GM12878 (cell line): ENCODE data around the gene SLC52A3. TPM values are rescaled to one million over a fixed set of nuclear protein-coding genes. Genes with fewer than 3 reads are reported as not detected.

Experiments
- ATAC-seq: fragments of 200-7000 bp; cut with Tn5 transposase; 3 replicates; pipeline ENCODE4 v1.9.1; 2020; ENCODE audit warnings: mild to moderate bottlenecking, moderate library complexity
- BruUV-seq: library from RNA; stranded (reverse); fragments of 400-500 nt; replicated peaks from 2 replicates; lab custom pipeline; 2021; lab: Mats Ljungman, UMichigan
- CTCF ChIA-PET: fragments of 300-600 bp; sonication (Branson Sonifier 250); formaldehyde crosslinking; extraction: SDS; loops from one replicate; lab custom pipeline; 2021; ENCODE audit warnings: inconsistent platforms; lab: Yijun Ruan, JAX
- POLR2A ChIA-PET: fragments of 350-600 bp; formaldehyde crosslinking; extraction: SDS; loops from one replicate; lab custom pipeline; 2021; ENCODE audit warnings: inconsistent platforms; lab: Charles Lee
- RAD21 ChIA-PET: fragments of 300-600 bp; sonication (Branson Sonifier 250); formaldehyde crosslinking; loops from one replicate; lab custom pipeline; 2023; ENCODE audit warnings: antibody characterized with exemption; ENCODE audit not compliant: unreplicated experiment; lab: Charles Lee
- SMC1A ChIA-PET: fragments of 300-600 bp; sonication (Branson Sonifier 250); formaldehyde crosslinking; loops from one replicate; lab custom pipeline; 2023; ENCODE audit not compliant: unreplicated experiment, uncharacterized antibody; lab: Charles Lee
- DNase-seq: peaks from one replicate; pipeline ENCODE4 v3.0.0-alpha.2; 2011; ENCODE audit warnings: low read depth, low spot score
- FAIRE-seq: peaks from 3 replicates; lab custom pipeline; 2011; peaks lifted over from hg19 to GRCh38; lab: Jason Lieb, UNC
- H2AFZ ChIP-seq: 2 replicates; pipeline ENCODE4 v1.6.0; 2011; ENCODE audit warnings: low read depth, low read length, control low read depth; ENCODE audit not compliant: control insufficient read depth
- H3K27ac ChIP-seq: 2 replicates; pipeline ENCODE4 v1.5.1; 2011; ENCODE audit warnings: control low read depth; ENCODE audit not compliant: control insufficient read depth, insufficient read depth
- H3K27me3 ChIP-seq, 2 experiments: replicated peaks in 1 of 2; 2 replicates each; pipeline versions ENCODE4 v1.6.0 to v1.6.1; 2011; ENCODE audit warnings: low read length in 1 of 2; ENCODE audit not compliant: control insufficient read depth in 2 of 2, insufficient read depth in 2 of 2
- H3K36me3 ChIP-seq, 2 experiments: 2 replicates each; pipeline ENCODE4 v1.5.1; 2011; ENCODE audit warnings: low read length in 1 of 2; ENCODE audit not compliant: control insufficient read depth in 2 of 2, insufficient read depth in 2 of 2
- H3K4me1 ChIP-seq: 2 replicates; pipeline ENCODE4 v1.6.1; 2011; ENCODE audit warnings: mild to moderate bottlenecking, low read length, moderate library complexity, mixed read lengths; ENCODE audit not compliant: control insufficient read depth, insufficient read depth
- H3K4me2 ChIP-seq: 2 replicates; pipeline ENCODE4 v1.6.0; 2011; ENCODE audit warnings: control low read depth; ENCODE audit not compliant: control insufficient read depth, insufficient read depth
- H3K4me3 ChIP-seq: fragments of 200-600 bp; sonication (generic); 2 replicates; pipeline ENCODE4 v1.5.1; 2016
- H3K79me2 ChIP-seq: 2 replicates; pipeline ENCODE4 v1.6.0; 2011; ENCODE audit warnings: low read length; ENCODE audit not compliant: control insufficient read depth, insufficient read depth
- H3K9ac ChIP-seq: 2 replicates; pipeline ENCODE4 v1.8.0; 2011; ENCODE audit warnings: low read length, control low read depth, mixed read lengths; ENCODE audit not compliant: control insufficient read depth, insufficient read depth
- H3K9me3 ChIP-seq: replicated peaks from 3 replicates; pipeline ENCODE4 v1.5.1; 2011; ENCODE audit warnings: mild to moderate bottlenecking, low read length; ENCODE audit not compliant: control insufficient read depth, insufficient read depth
- H4K20me1 ChIP-seq: 2 replicates; pipeline ENCODE4 v1.6.0; 2011; ENCODE audit not compliant: control insufficient read depth, insufficient read depth
- BCLAF1 ChIP-seq: fragments of 450-650 bp; IDR thresholded peaks from 2 replicates; pipeline ENCODE4 v1.6.1; 2017; ENCODE audit warnings: antibody characterized with exemption, mild to moderate bottlenecking, moderate library complexity
- BRCA1 ChIP-seq: IDR thresholded peaks from 2 replicates; pipeline ENCODE4 v1.6.1; 2011; ENCODE audit warnings: low read depth, low read length, improper control_type of control experiment
- CHD1 ChIP-seq: IDR thresholded peaks from 2 replicates; pipeline ENCODE4 v1.6.1; 2012; ENCODE audit warnings: low read depth, low read length, improper control_type of control experiment
- FOS ChIP-seq: IDR thresholded peaks from 3 replicates; pipeline ENCODE4 v1.6.1; 2011; ENCODE audit warnings: borderline replicate concordance; ENCODE audit not compliant: insufficient read length; ENCODE audit errors: extremely low read depth
- KLF5 ChIP-seq: fragments of 450-650 bp; IDR thresholded peaks from 2 replicates; pipeline ENCODE4 v1.6.1; 2014; ENCODE audit warnings: mild to moderate bottlenecking; ENCODE audit not compliant: partially characterized antibody
- PBX3 ChIP-seq: IDR thresholded peaks from 2 replicates; pipeline ENCODE4 v1.6.1; 2011; ENCODE audit warnings: mild to moderate bottlenecking, low read depth, low read length, moderate library complexity; ENCODE audit not compliant: insufficient replicate concordance
- POU2F2 ChIP-seq: IDR thresholded peaks from 3 replicates; pipeline ENCODE4 v1.6.1; 2011; ENCODE audit warnings: low read depth, mild to moderate bottlenecking, low read length, borderline replicate concordance
- RAD51 ChIP-seq: fragments of 450-650 bp; IDR thresholded peaks from 2 replicates; pipeline ENCODE4 v1.6.1; 2016; ENCODE audit warnings: moderate library complexity, mild to moderate bottlenecking, inconsistent platforms
- SMAD5 ChIP-seq: IDR thresholded peaks from 2 replicates; pipeline ENCODE4 v1.6.1; 2016; ENCODE audit warnings: antibody characterized with exemption, low read depth
- SMARCA5 ChIP-seq: fragments of 450-650 bp; IDR thresholded peaks from 2 replicates; pipeline ENCODE4 v1.6.1; 2017; ENCODE audit warnings: mild to moderate bottlenecking
- SREBF1 ChIP-seq: IDR thresholded peaks from 2 replicates; pipeline ENCODE4 v1.6.1; 2012; ENCODE audit warnings: mild to moderate bottlenecking, low read length
- SUZ12 ChIP-seq: fragments of 200-600 bp; sonication (generic); IDR thresholded peaks from one replicate; pipeline ENCODE4 v1.6.1; 2018; ENCODE audit warnings: antibody characterized with exemption, mild to moderate bottlenecking; ENCODE audit not compliant: unreplicated experiment
- WRNIP1 ChIP-seq: IDR thresholded peaks from 2 replicates; pipeline ENCODE4 v1.6.1; 2011; ENCODE audit warnings: low read depth, low read length, improper control_type of control experiment, borderline replicate concordance
- ZNF207 ChIP-seq: fragments of 450-650 bp; IDR thresholded peaks from 2 replicates; pipeline ENCODE4 v1.6.1; 2014; ENCODE audit warnings: antibody characterized with exemption, mild to moderate bottlenecking, borderline replicate concordance
- ZNF274 ChIP-seq: IDR thresholded peaks from one replicate; pipeline ENCODE4 v1.8.0; 2011; ENCODE audit not compliant: insufficient read length, insufficient read depth
- WGBS: methylation state at CpG from one replicate; pipeline ENCODE4 v1.1.6; 2016; ENCODE audit warnings: low lambda C conversion rate; ENCODE audit not compliant: insufficient replicate concordance, insufficient coverage; ENCODE audit errors: missing lambda C conversion rate; 5-methylcytosine and 5-hydroxymethylcytosine counted together
- in situ Hi-C: fragments of 300-500 bp; cut with MboI; formaldehyde crosslinking; loops from 9 replicates; pipeline ENCODE4 v1.14.3; 2018; ENCODE audit warnings: mixed read lengths
- intact Hi-C: fragments of 100-400 bp; cut with micrococcal nuclease; formaldehyde crosslinking; loops from one replicate; pipeline ENCODE4 v1.14.2; 2022; ENCODE audit not compliant: unreplicated experiment
- polyA plus RNA-seq, 11 experiments: library from polyadenylated mRNA; depleted of rRNA in 4 of 11; unstranded in 6 of 11; stranded (reverse) in 5 of 11; fragments of >200 nt; fragmentation: Nextera tagmentation in 4 of 11; fragmentation: Illumina TruSeq in 1 of 11; extraction: Ambion mirVana in 4 of 11; extraction: Trizol in 1 of 11; gene quantifications; 1 replicate in 1 of 11; 2 replicates in 10 of 11; pipeline versions ENCODE4 v1.2.1 to v1.2.3, GENCODE V29; 2011 to 2016; ENCODE audit warnings: inconsistent platforms in 2 of 11, missing spikeins in 2 of 11, low read depth in 1 of 11
- total RNA-seq, 4 experiments: library from RNA; depleted of rRNA in 3 of 4; stranded (reverse); fragments of >200 nt in 3 of 4; fragmentation: Illumina TruSeq in 1 of 4; extraction: Trizol in 1 of 4; gene quantifications; 2 replicates each; pipeline versions ENCODE4 v1.2.1 to v1.2.3, GENCODE V29; 2013 to 2021
- TF ChIP-seq, protein P1 (sequence below): fragments of 450-650 bp; IDR thresholded peaks from 2 replicates; pipeline ENCODE4 v1.6.1; 2018; ENCODE audit warnings: borderline replicate concordance, mild to moderate bottlenecking; ENCODE audit not compliant: partially characterized antibody
- TF ChIP-seq, protein P2 (sequence below): IDR thresholded peaks from 2 replicates; pipeline ENCODE4 v1.6.1; 2012; ENCODE audit warnings: low read depth, low read length, improper control_type of control experiment

SLC52A3 gene
- total and polyA plus RNA-seq, 10 of the 15 experiments (the other 5 are each of a cell fraction or from before 2014, with no cell fraction given): not detected

GRCh38 chr20:726160-726559 lies 42.1 kb downstream of the SLC52A3 start:
- no peaks in the 10 kb centered on the region for H4K20me1 ChIP-seq
- H3K4me2 ChIP-seq: no peak overlapping the region
- intact Hi-C loops: no loop called here
- 36% methylated on average over 4 of the region's 4 CpGs for WGBS
- BruUV-seq: no TSS peak
- H3K79me2 ChIP-seq: no peaks in the 10 kb centered on the region
- H2AFZ ChIP-seq: no peak overlapping the region
- in situ Hi-C loops: no loop called here
- H3K4me3 ChIP-seq: no peak overlapping the region
- ChIA-PET POLR2A (no interaction called here), SMC1A (interaction anchor here (1.2 kb wide), 1 partner anchor 81 kb away, joined by 3 read pairs; no protein-coding TSS in a partner anchor), CTCF (interaction anchor here (1.4 kb wide), 1 partner anchor 13 kb away, joined by 3 read pairs; no protein-coding TSS in a partner anchor), RAD21 (no interaction called here)
- ATAC-seq (no peak), DNase-seq (no peak), FAIRE-seq (no peak)
- H3K9ac ChIP-seq: no peak overlapping the region
- H3K36me3 ChIP-seq: no peaks in the 10 kb centered on the region
- H3K4me1 ChIP-seq: no peaks in the 10 kb centered on the region
- H3K27me3 ChIP-seq: peaks cover 0 to 8% of the 10 kb centered on the region in 2 experiments; a peak in 3 of 4 replicates
- H3K9me3 ChIP-seq: no peaks in the 10 kb centered on the region
- TF ChIP-seq SMARCA5: no peak
- TF ChIP-seq SREBF1: no peak
- TF ChIP-seq, protein P1, sequence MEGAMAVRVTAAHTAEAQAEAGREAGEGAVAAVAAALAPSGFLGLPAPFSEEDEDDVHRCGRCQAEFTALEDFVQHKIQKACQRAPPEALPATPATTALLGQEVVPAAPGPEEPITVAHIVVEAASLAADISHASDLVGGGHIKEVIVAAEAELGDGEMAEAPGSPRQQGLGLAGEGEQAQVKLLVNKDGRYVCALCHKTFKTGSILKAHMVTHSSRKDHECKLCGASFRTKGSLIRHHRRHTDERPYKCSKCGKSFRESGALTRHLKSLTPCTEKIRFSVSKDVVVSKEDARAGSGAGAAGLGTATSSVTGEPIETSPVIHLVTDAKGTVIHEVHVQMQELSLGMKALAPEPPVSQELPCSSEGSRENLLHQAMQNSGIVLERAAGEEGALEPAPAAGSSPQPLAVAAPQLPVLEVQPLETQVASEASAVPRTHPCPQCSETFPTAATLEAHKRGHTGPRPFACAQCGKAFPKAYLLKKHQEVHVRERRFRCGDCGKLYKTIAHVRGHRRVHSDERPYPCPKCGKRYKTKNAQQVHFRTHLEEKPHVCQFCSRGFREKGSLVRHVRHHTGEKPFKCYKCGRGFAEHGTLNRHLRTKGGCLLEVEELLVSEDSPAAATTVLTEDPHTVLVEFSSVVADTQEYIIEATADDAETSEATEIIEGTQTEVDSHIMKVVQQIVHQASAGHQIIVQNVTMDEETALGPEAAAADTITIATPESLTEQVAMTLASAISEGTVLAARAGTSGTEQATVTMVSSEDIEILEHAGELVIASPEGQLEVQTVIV: no peak
- TF ChIP-seq ZNF207: no peak
- TF ChIP-seq POU2F2: no peak
- TF ChIP-seq PBX3: no peak
- TF ChIP-seq SMAD5: no peak
- TF ChIP-seq, protein P2, sequence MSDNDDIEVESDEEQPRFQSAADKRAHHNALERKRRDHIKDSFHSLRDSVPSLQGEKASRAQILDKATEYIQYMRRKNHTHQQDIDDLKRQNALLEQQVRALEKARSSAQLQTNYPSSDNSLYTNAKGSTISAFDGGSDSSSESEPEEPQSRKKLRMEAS: no peak
- TF ChIP-seq CHD1: no peak
- no peak for TF ChIP-seq BCLAF1
- no peak for TF ChIP-seq ZNF274
- no peak for TF ChIP-seq BRCA1
- no peak for TF ChIP-seq RAD51
- TF ChIP-seq KLF5: no peak
- TF ChIP-seq WRNIP1: no peak
- no peak for TF ChIP-seq FOS
- no peak for TF ChIP-seq SUZ12
- no peak overlapping the region for H3K27ac ChIP-seq
